Measurements from ENCODE around the gene SRP68.
"Not testable (repeated sequence)": the region's sequence is repeated elsewhere in the genome, so short reads cannot be mapped to it uniquely, and the experiment has no call there.

SRP68 gene

GRCh38 chr17:76046064-76046463 lies 26.3 kb downstream of the SRP68 start:
- DNase-seq (ENCODE audit: low read depth in 2 of 2) = no peak

GRCh38 chr17:76044475-76045007 lies 27.8 kb downstream of the SRP68 start:
- DNase-seq (ENCODE audit: low read depth in 2 of 2) = not testable (repeated sequence)

GRCh38 chr17:76042868-76043267 lies 29.4 kb downstream of the SRP68 start:
- not testable (repeated sequence) for DNase-seq (ENCODE audit: low read depth in 2 of 2)

GRCh38 chr17:76040376-76040775 lies 31.9 kb downstream of the SRP68 start:
- no peak for DNase-seq (ENCODE audit: low read depth in 2 of 2)

- no peak for DNase-seq (ENCODE audit: low read depth in 2 of 2)
These were observed 33.2 kb downstream of the SRP68 start for GRCh38 chr17:76039121-76039520.

GRCh38 chr17:76038050-76038449 lies 34.3 kb downstream of the SRP68 start:
- DNase-seq (ENCODE audit: low read depth in 2 of 2) = no peak

- DNase-seq (ENCODE audit: low read depth in 2 of 2) = no peak
These were observed 35.6 kb downstream of the SRP68 start for GRCh38 chr17:76036497-76037261.

GRCh38 chr17:76034428-76035350 lies 37.6 kb downstream of the SRP68 start:
- DNase-seq (ENCODE audit: low read depth in 2 of 2) = no peak

- no peak for DNase-seq (ENCODE audit: low read depth in 2 of 2)
These were observed 39.2 kb downstream of the SRP68 start for GRCh38 chr17:76033139-76033538.

GRCh38 chr17:76032780-76033108 lies 39.6 kb downstream of the SRP68 start:
- DNase-seq (ENCODE audit: low read depth in 2 of 2) = no peak

GRCh38 chr17:76032073-76032779 lies 40.1 kb downstream of the SRP68 start:
- DNase-seq (ENCODE audit: low read depth in 2 of 2) = no peak

- no peak for DNase-seq (ENCODE audit: low read depth in 2 of 2)
These were observed 45.0 kb downstream of the SRP68 start, which contains the start of gene EVPL for GRCh38 chr17:76027159-76027839. EVPL (minus strand) TSS chr17:76027306; CDS start chr17:76027198, 108 bp downstream.

GRCh38 chr17:76026714-76027158 lies 45.6 kb downstream of the SRP68 start:
- DNase-seq (ENCODE audit: low read depth in 2 of 2) = no peak

GRCh38 chr17:76025294-76025693 lies 47.0 kb downstream of the SRP68 start:
- no peak for DNase-seq (ENCODE audit: low read depth in 2 of 2)

GRCh38 chr17:76024353-76024752 lies 48.0 kb downstream of the SRP68 start:
- no peak for DNase-seq (ENCODE audit: low read depth in 2 of 2)

GRCh38 chr17:76023900-76024237 lies 48.4 kb downstream of the SRP68 start:
- DNase-seq (ENCODE audit: low read depth in 2 of 2) = no peak

- no peak for DNase-seq (ENCODE audit: low read depth in 2 of 2)
These were observed 49.1 kb downstream of the SRP68 start for GRCh38 chr17:76022973-76023899.

GRCh38 chr17:76022285-76022684 lies 50.0 kb downstream of the SRP68 start:
- no peak for DNase-seq (ENCODE audit: low read depth in 2 of 2)

GRCh38 chr17:76019833-76020467 lies 52.4 kb downstream of the SRP68 start:
- DNase-seq (ENCODE audit: low read depth in 2 of 2) = no peak

GRCh38 chr17:76018801-76019200 lies 53.5 kb downstream of the SRP68 start:
- no peak for DNase-seq (ENCODE audit: low read depth in 2 of 2)
